BLaER1 treated with 17β-estradiol and CSF1 and Interleukin-3, amounts not matched to agents 10 nM and 100 nM (cell line): ENCODE results near the gene C1orf87.

ENCODE experiments used
- H3K27ac ChIP-seq, 11 experiments: shearing (Covaris generic); formaldehyde crosslinking; 2 replicates each; pipeline ENCODE4 v1.8.1; 2022
- H3K27me3 ChIP-seq, 11 experiments: shearing (Covaris generic); formaldehyde crosslinking; 2 replicates each; pipeline ENCODE4 v1.8.1; 2022
- H3K36me3 ChIP-seq, 11 experiments: shearing (Covaris generic); formaldehyde crosslinking; 2 replicates each; pipeline ENCODE4 v1.8.1; 2022
- H3K4me1 ChIP-seq, 10 experiments: shearing (Covaris generic); formaldehyde crosslinking; 2 replicates each; pipeline ENCODE4 v1.8.1; 2022
- H3K4me2 ChIP-seq, 11 experiments: shearing (Covaris generic); formaldehyde crosslinking; 2 replicates each; pipeline ENCODE4 v1.8.1; 2022
- H3K4me3 ChIP-seq, 10 experiments: shearing (Covaris generic); formaldehyde crosslinking; 2 replicates each; pipeline ENCODE4 v1.8.1; 2022
- H3K9ac ChIP-seq, 11 experiments: shearing (Covaris generic); formaldehyde crosslinking; 2 replicates each; pipeline ENCODE4 v1.8.1; 2022
- H3K9me3 ChIP-seq, 11 experiments: shearing (Covaris generic); formaldehyde crosslinking; replicated peaks in 1 of 11; 2 replicates each; pipeline ENCODE4 v1.8.1; 2022
- H4K20me1 ChIP-seq, 11 experiments: shearing (Covaris generic); formaldehyde crosslinking; 2 replicates each; pipeline ENCODE4 v1.8.1; 2022
- Cebpa-rat ChIP-seq, 11 experiments: shearing (Covaris generic); IDR thresholded peaks; 2 replicates each; pipeline ENCODE4 v1.8.1; 2022

The C1orf87 gene

GRCh38 chr1:60068393-60069045 lies 5.1 kb downstream of the C1orf87 start:
- Histone ChIP-seq H3K9ac (no peak overlapping the region), H3K4me2 (no peak overlapping the region), H3K4me3 (no peak overlapping the region), H3K9me3 (peaks cover 0 to 4% (median 0%) of the 10 kb centered on the region in 11 experiments; a peak in 5 of 22 replicates), H3K27ac (no peak overlapping the region), H3K4me1 (no peaks in the 10 kb centered on the region), H3K27me3 (no peaks in the 10 kb centered on the region), H3K36me3 (no peaks in the 10 kb centered on the region), H4K20me1 (no peaks in the 10 kb centered on the region)
- TF ChIP-seq Cebpa-rat (IDR thresholded peaks at IDR 0.05), result no peak

GRCh38 chr1:60066001-60066400 lies 7.6 kb downstream of the C1orf87 start:
- H3K9ac ChIP-seq, result no peak overlapping the region

GRCh38 chr1:60065199-60065598 lies 8.4 kb downstream of the C1orf87 start:
- no peak for TF ChIP-seq Cebpa-rat (IDR thresholded peaks at IDR 0.05)
- peaks cover 0 to 5% (median 0%) of the 10 kb centered on the region in 11 experiments; a peak in 3 of 22 replicates for H3K9me3 ChIP-seq
- no peaks in the 10 kb centered on the region for H3K4me1 ChIP-seq
- no peaks in the 10 kb centered on the region for H3K27me3 ChIP-seq
- H3K9ac ChIP-seq, result no peak overlapping the region
- H3K27ac ChIP-seq, result no peak overlapping the region
- no peak overlapping the region for H3K4me2 ChIP-seq
- no peak overlapping the region for H3K4me3 ChIP-seq
- no peaks in the 10 kb centered on the region for H4K20me1 ChIP-seq
- no peaks in the 10 kb centered on the region for H3K36me3 ChIP-seq

More at GRCh38 chr1:60066001-60066400, 7.6 kb downstream of the C1orf87 start:
- Histone ChIP-seq H3K4me2 (no peak overlapping the region), H3K9me3 (peaks cover 0 to 5% (median 0%) of the 10 kb centered on the region in 11 experiments; a peak in 3 of 22 replicates), H3K27me3 (no peaks in the 10 kb centered on the region), H3K27ac (no peak overlapping the region), H3K4me3 (no peak overlapping the region), H3K4me1 (no peaks in the 10 kb centered on the region), H4K20me1 (no peaks in the 10 kb centered on the region), H3K36me3 (no peaks in the 10 kb centered on the region)
- TF ChIP-seq Cebpa-rat (IDR thresholded peaks at IDR 0.05), result 0 out of 22 replicates have a peak, but pooled peaks of 1 of the 11 experiments have one; percentile 16

GRCh38 chr1:60063561-60063960 lies 10.0 kb downstream of the C1orf87 start:
- Histone ChIP-seq H3K9me3 (peaks cover 0 to 5% (median 0%) of the 10 kb centered on the region in 11 experiments; a peak in 3 of 22 replicates), H3K4me2 (no peak overlapping the region), H3K27me3 (no peaks in the 10 kb centered on the region), H3K4me1 (no peaks in the 10 kb centered on the region), H4K20me1 (no peaks in the 10 kb centered on the region), H3K27ac (no peak overlapping the region), H3K36me3 (no peaks in the 10 kb centered on the region), H3K9ac (no peak overlapping the region), H3K4me3 (no peak overlapping the region)
- TF ChIP-seq Cebpa-rat (IDR thresholded peaks at IDR 0.05), result no peak

GRCh38 chr1:60059468-60059867 lies 14.1 kb downstream of the C1orf87 start:
- Histone ChIP-seq H3K27me3 (no peaks in the 10 kb centered on the region), H3K4me1 (peaks cover 0 to 6% (median 0%) of the 10 kb centered on the region in 10 experiments; a peak in 2 of 20 replicates), H4K20me1 (no peaks in the 10 kb centered on the region), H3K9ac (no peak overlapping the region), H3K27ac (no peak overlapping the region), H3K4me3 (no peak overlapping the region), H3K9me3 (peaks cover 0 to 5% (median 0%) of the 10 kb centered on the region in 11 experiments; a peak in 3 of 22 replicates), H3K4me2 (no peak overlapping the region), H3K36me3 (no peaks in the 10 kb centered on the region)
- no peak for TF ChIP-seq Cebpa-rat (IDR thresholded peaks at IDR 0.05)

GRCh38 chr1:60055336-60055735 lies 18.2 kb downstream of the C1orf87 start:
- Histone ChIP-seq H3K4me3 (no peak overlapping the region), H3K27me3 (no peaks in the 10 kb centered on the region), H4K20me1 (no peaks in the 10 kb centered on the region), H3K9ac (no peak overlapping the region), H3K9me3 (peaks cover 0 to 9% (median 4%) of the 10 kb centered on the region in 11 experiments; a peak in 2 of 22 replicates), H3K36me3 (no peaks in the 10 kb centered on the region), H3K4me1 (peaks cover 0 to 6% (median 0%) of the 10 kb centered on the region in 10 experiments; a peak in 2 of 20 replicates), H3K27ac (no peak overlapping the region), H3K4me2 (0 out of 22 replicates have a peak overlapping the region, but pooled peaks of 1 of the 11 experiments have one; percentile 5)
- no peak for TF ChIP-seq Cebpa-rat (IDR thresholded peaks at IDR 0.05)

GRCh38 chr1:60054374-60054773 lies 19.2 kb downstream of the C1orf87 start:
- no peak overlapping the region for H3K27ac ChIP-seq
- H3K4me2 ChIP-seq, result no peak overlapping the region
- peaks cover 2 to 15% (median 8%) of the 10 kb centered on the region in 11 experiments; a peak in 13 of 22 replicates for H3K9me3 ChIP-seq
- no peaks in the 10 kb centered on the region for H4K20me1 ChIP-seq
- no peak overlapping the region for H3K9ac ChIP-seq
- no peak for TF ChIP-seq Cebpa-rat (IDR thresholded peaks at IDR 0.05)
- H3K4me1 ChIP-seq, result peaks cover 0 to 6% (median 0%) of the 10 kb centered on the region in 10 experiments; a peak in 2 of 20 replicates
- H3K36me3 ChIP-seq, result no peaks in the 10 kb centered on the region
- H3K27me3 ChIP-seq, result no peaks in the 10 kb centered on the region
- H3K4me3 ChIP-seq, result no peak overlapping the region

- Histone ChIP-seq H3K9me3 (peaks cover 7 to 21% (median 16%) of the 10 kb centered on the region in 11 experiments; a peak in 14 of 22 replicates), H4K20me1 (no peaks in the 10 kb centered on the region), H3K27ac (no peak overlapping the region), H3K36me3 (no peaks in the 10 kb centered on the region), H3K4me3 (no peak overlapping the region), H3K4me1 (peaks cover 0 to 6% (median 0%) of the 10 kb centered on the region in 10 experiments; a peak in 2 of 20 replicates), H3K27me3 (no peaks in the 10 kb centered on the region), H3K4me2 (no peak overlapping the region), H3K9ac (no peak overlapping the region)
- no peak for TF ChIP-seq Cebpa-rat (IDR thresholded peaks at IDR 0.05)
Observed at GRCh38 chr1:60052601-60053000, 21.0 kb downstream of the C1orf87 start.

GRCh38 chr1:60051191-60051590 lies 22.4 kb downstream of the C1orf87 start:
- no peaks in the 10 kb centered on the region for H4K20me1 ChIP-seq
- peaks cover 0 to 6% (median 0%) of the 10 kb centered on the region in 10 experiments; a peak in 2 of 20 replicates for H3K4me1 ChIP-seq
- H3K36me3 ChIP-seq, result no peaks in the 10 kb centered on the region
- no peak overlapping the region for H3K27ac ChIP-seq
- TF ChIP-seq Cebpa-rat (IDR thresholded peaks at IDR 0.05), result no peak
- H3K4me2 ChIP-seq, result no peak overlapping the region
- H3K9ac ChIP-seq, result no peak overlapping the region
- no peak overlapping the region for H3K4me3 ChIP-seq
- H3K27me3 ChIP-seq, result no peaks in the 10 kb centered on the region
- peaks cover 7 to 21% (median 16%) of the 10 kb centered on the region in 11 experiments; a peak in 14 of 22 replicates for H3K9me3 ChIP-seq
